Measurements from ENCODE around the gene GRM2.
A peak's percentile ranks its signal among the peaks of the same experiment; 100 is the strongest.

The GRM2 gene

GRCh38 chr3:51704511-51704950 is 2.3 kb upstream of the GRM2 start:
- no peak for DNase-seq (ENCODE audit: low read depth in 1 of 2, low spot score in 1 of 2)

GRCh38 chr3:51705276-51706020 is 1.4 kb upstream of the GRM2 start:
- DNase-seq (ENCODE audit: low read depth in 1 of 2, low spot score in 1 of 2) = no peak

- DNase-seq (ENCODE audit: low read depth in 1 of 2, low spot score in 1 of 2) = no peak
Observed at GRCh38 chr3:51706021-51706485, 815 bp upstream of the GRM2 start.

GRCh38 chr3:51708216-51708845 is 1.5 kb downstream of the GRM2 start:
- DNase-seq (ENCODE audit: low read depth in 1 of 2, low spot score in 1 of 2) = no peak

- DNase-seq (ENCODE audit: low read depth in 1 of 2, low spot score in 1 of 2) = no peak
Observed at GRCh38 chr3:51709004-51709420, 2.1 kb downstream of the GRM2 start.

- DNase-seq (ENCODE audit: low read depth in 1 of 2, low spot score in 1 of 2) = no peak
Observed at GRCh38 chr3:51709675-51710074, 2.8 kb downstream of the GRM2 start.

GRCh38 chr3:51710631-51711351 is 3.9 kb downstream of the GRM2 start:
- no peak for DNase-seq (ENCODE audit: low read depth in 1 of 2, low spot score in 1 of 2)

- no peak for DNase-seq (ENCODE audit: low read depth in 1 of 2, low spot score in 1 of 2)
Observed at GRCh38 chr3:51711352-51712037, 4.6 kb downstream of the GRM2 start.

GRCh38 chr3:51712038-51712420 is 5.2 kb downstream of the GRM2 start:
- DNase-seq (ENCODE audit: low read depth in 1 of 2, low spot score in 1 of 2) = no peak

- DNase-seq (ENCODE audit: low read depth in 1 of 2, low spot score in 1 of 2) = no peak
Observed at GRCh38 chr3:51712511-51712931, 5.7 kb downstream of the GRM2 start.

- DNase-seq (ENCODE audit: low read depth in 1 of 2, low spot score in 1 of 2) = no peak
Observed at GRCh38 chr3:51712963-51713362, 6.1 kb downstream of the GRM2 start.

- no peak for DNase-seq (ENCODE audit: low read depth in 1 of 2, low spot score in 1 of 2)
Observed at GRCh38 chr3:51715231-51715976, 8.5 kb downstream of the GRM2 start.

- DNase-seq (ENCODE audit: low read depth in 1 of 2, low spot score in 1 of 2) = no peak
Observed at GRCh38 chr3:51715977-51716294, 9.1 kb downstream of the GRM2 start.

- no peak for DNase-seq (ENCODE audit: low read depth in 1 of 2, low spot score in 1 of 2)
Observed at GRCh38 chr3:51716805-51717204, 9.9 kb downstream of the GRM2 start.

GRCh38 chr3:51717446-51717845 is 10.6 kb downstream of the GRM2 start:
- DNase-seq (ENCODE audit: low read depth in 1 of 2, low spot score in 1 of 2) = no peak

- no peak for DNase-seq (ENCODE audit: low read depth in 1 of 2, low spot score in 1 of 2)
Observed at GRCh38 chr3:51717947-51718346, 11.1 kb downstream of the GRM2 start.

GRCh38 chr3:51718547-51719409 is 11.9 kb downstream of the GRM2 start:
- peak in 1 of 2 donors; percentile 29 for DNase-seq (ENCODE audit: low read depth in 1 of 2, low spot score in 1 of 2)

- DNase-seq (ENCODE audit: low read depth in 1 of 2, low spot score in 1 of 2) = no peak
Observed at GRCh38 chr3:51719410-51720025, 12.7 kb downstream of the GRM2 start.

GRCh38 chr3:51720292-51721061 is 13.6 kb downstream of the GRM2 start:
- DNase-seq (ENCODE audit: low read depth in 1 of 2, low spot score in 1 of 2) = no peak
